Thyroid gland (tissue), 4 donors: ENCODE results near the gene SNX8. TPM values are rescaled to one million over a fixed set of nuclear protein-coding genes. Genes with fewer than 3 reads are reported as not detected.

Experiments used
- DNase-seq, 2 donors: peaks; one replicate each; pipeline ENCODE4 v3.0.0-alpha.2; 2019
- H3K27ac ChIP-seq, 3 donors: fragments of 200-600 bp; sonication (generic); 1 replicate in 2 of 3; 2 replicates in 1 of 3; pipeline ENCODE4 v1.5.1; 2016 to 2019; ENCODE audit warnings: mild to moderate bottlenecking in 1 of 3, moderate library complexity in 1 of 3
- H3K27me3 ChIP-seq: fragments of 200-600 bp; sonication (generic); one replicate; pipeline ENCODE4 v1.5.1; 2019
- H3K36me3 ChIP-seq, 2 donors: fragments of 200-600 bp; sonication (generic); one replicate each; pipeline ENCODE4 v1.5.1; 2016 to 2019
- H3K4me1 ChIP-seq, 2 donors: fragments of 200-600 bp; sonication (generic); one replicate each; pipeline ENCODE4 v1.5.1; 2017 to 2019
- H3K4me3 ChIP-seq, 3 donors: fragments of 200-600 bp; sonication (generic); replicated peaks in 1 of 3; 1 replicate in 2 of 3; 2 replicates in 1 of 3; pipeline ENCODE4 v1.5.1; 2016; ENCODE audit warnings: mild to moderate bottlenecking in 1 of 3
- H3K9me3 ChIP-seq: fragments of 200-600 bp; sonication (generic); one replicate; pipeline ENCODE4 v1.5.1; 2017
- CTCF ChIP-seq, 6 experiments: fragments of 200-600 bp in 3 of 6; fragments of 450-650 bp in 3 of 6; sonication (generic) in 3 of 6; IDR thresholded peaks; one replicate each; pipeline ENCODE4 v1.5.1; 2016 to 2019; ENCODE audit warnings: antibody characterized with exemption in 6 of 6, mild to moderate bottlenecking in 2 of 6, inconsistent platforms in 1 of 6, moderate library complexity in 1 of 6
- POLR2A ChIP-seq, 2 donors: fragments of 450-650 bp; IDR thresholded peaks; one replicate each; pipeline ENCODE4 v1.6.1; 2017; ENCODE audit warnings: antibody characterized with exemption in 2 of 2, mild to moderate bottlenecking in 2 of 2, moderate library complexity in 1 of 2
- WGBS, 2 donors: methylation state at CpG; one replicate each; pipeline ENCODE4 v1.1.5; 2017; 5-methylcytosine and 5-hydroxymethylcytosine counted together
- intact Hi-C: fragments of 100-400 bp; cut with DNase I; formaldehyde crosslinking; loops from one replicate; pipeline ENCODE4 v1.15.1; 2023
- total RNA-seq, 4 donors: library from RNA; depleted of rRNA; stranded (reverse); fragments of >200 nt; gene quantifications; one replicate each; pipeline ENCODE4 v1.2.3, GENCODE V29; 2016

The SNX8 gene
- total RNA-seq, 4 donors from 2014 or later: 12.0 to 40.5 (median 23.4) TPM

DNA sequence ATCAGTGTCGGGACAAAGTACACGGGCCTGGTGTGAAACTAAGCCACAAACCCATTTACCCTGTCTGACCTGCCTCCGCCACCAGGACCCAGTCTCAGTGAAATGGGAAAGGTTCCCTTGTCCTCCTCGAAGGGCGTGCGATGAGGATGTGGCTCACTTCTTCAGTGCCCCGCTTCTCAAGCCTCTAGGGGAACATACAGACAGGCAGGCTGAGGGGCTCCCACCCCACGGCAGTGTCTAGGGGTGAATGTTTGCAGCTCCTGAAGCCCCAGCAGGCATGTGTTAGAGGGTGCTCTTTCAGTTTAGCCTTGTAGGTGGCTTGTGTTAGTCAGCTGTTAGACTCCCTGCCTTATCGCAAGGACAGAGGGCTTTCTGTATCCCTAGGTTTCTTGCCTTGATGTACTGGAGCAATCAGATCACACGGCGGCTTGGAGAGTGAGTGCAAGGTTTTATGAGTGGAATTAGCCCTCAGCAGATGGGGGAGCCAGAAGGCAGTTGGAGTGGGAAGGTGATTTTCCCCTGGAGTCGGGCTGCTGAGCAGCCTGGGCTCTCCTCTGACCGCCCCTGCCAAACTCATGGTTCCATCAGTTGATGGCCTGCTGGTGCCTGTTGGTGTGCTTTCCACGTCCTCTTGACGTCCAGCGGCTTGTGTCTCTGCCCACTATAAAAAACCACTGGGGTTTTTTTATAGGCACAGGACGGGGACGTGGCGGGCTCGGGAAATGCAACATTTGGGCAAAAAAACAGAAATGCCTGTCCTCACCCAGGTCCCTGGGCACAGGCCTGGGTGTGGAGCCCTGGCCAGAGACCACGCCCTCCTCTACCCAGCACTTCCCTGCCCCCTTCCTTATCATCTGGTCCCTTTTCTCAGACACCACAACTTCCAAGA is 71.5 kb downstream of the SNX8 start:
- Histone ChIP-seq H3K36me3 (peaks cover 13 to 14% of the 10 kb centered on the region in 2 donors), H3K27ac (no peak overlapping the region), H3K4me1 (peaks cover 9 to 17% of the 10 kb centered on the region in 2 donors), H3K4me3 (peak overlapping the region in 1 of 3 donors; percentile 97), H3K27me3 (no peaks in the 10 kb centered on the region), H3K9me3 (no peaks in the 10 kb centered on the region)
- TF ChIP-seq CTCF (IDR thresholded peaks at IDR 0.05) (no peak), POLR2A (IDR thresholded peaks at IDR 0.05) (no peak)
- 17 to 21% methylated on average over 19 to 20 of the region's 21 CpGs for WGBS, 2 donors
- intact Hi-C loops: loop anchor here (10.0 kb wide), 1 partner anchor 112 kb away; the partner anchor contains the start of gene EIF3B
- DNase-seq: no peak

DNA sequence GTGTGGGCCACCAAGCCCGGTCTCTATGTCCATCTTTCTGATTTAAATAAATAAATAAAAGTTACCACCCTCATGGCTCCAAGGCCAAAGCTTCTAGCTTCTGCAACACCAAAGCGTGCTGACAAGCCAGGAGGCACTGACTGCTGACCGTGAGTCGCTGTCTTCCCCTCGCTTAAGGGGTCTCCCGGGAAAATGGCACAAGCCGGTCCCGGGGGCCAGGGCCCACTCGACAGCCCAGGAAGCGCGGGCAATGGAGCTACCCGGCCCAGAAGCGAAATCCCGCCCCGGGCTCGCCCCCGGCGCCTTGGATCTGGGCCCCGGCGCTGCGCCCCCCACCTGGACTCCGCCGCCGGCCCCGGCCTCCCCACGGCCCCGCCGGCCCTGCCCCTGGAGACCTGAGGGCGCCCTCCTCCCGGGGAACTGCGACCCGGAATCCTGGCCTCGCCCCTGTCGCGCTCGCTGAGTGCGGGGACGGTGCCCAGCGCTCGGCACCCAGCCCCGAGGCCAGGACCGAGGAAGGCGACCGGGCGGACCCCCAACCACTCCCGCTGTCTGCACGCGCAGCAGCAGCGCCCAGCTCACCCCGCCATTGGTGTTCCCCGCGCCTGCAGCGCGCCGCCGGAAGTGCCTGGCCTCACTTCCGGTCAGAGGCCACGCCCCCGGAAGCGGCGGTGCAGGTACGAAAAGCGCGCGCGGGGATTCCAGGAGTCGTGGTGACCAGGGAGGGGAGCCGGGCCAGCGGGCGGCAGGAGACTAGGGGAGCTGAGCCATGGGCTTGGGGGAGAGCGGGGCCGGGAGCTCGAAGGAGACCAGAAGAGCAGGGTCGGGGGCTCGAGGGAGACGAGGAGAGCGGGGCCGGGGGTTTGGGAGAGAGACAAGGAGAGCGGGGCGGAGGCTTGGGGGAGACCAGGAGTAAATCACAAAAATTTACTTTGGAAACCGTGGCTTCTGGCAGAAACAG is 72.4 kb downstream of the SNX8 start, which contains the start of the genes MRM2 and NUDT1:
TSS of gene MRM2 (minus strand) at position 626 of the 961 bp plus-strand sequence. CDS start at position 590, 36 bp downstream.
TSS of gene NUDT1 (plus strand) at position 647 of the 961 bp plus-strand sequence. CDS start 2,349 bp downstream, outside the sequence.
- peaks cover 13 to 19% of the 10 kb centered on the region in 2 donors for H3K36me3 ChIP-seq
- H3K9me3 ChIP-seq: no peaks in the 10 kb centered on the region
- H3K27me3 ChIP-seq: no peaks in the 10 kb centered on the region
- TF ChIP-seq CTCF (IDR thresholded peaks at IDR 0.05) (no peak), POLR2A (IDR thresholded peaks at IDR 0.05) (peak in 1 of 2 donors; percentile 75)
- H3K27ac ChIP-seq: peak within 1 kb of the TSS in 2 of 3 donors; percentile 43 to 53
- H3K4me3 ChIP-seq: peak within 1 kb of the TSS; percentile 68 to 97 (median 82)
- WGBS, 2 donors: 2% methylated on average over 26 to 27 of the region's 81 CpGs
- DNase-seq: peak; percentile 85 to 86
- intact Hi-C loops: loop anchor here (10.0 kb wide), 1 partner anchor 113 kb away; the partner anchor contains the start of gene EIF3B
- H3K4me1 ChIP-seq: peaks cover 9 to 17% of the 10 kb centered on the region in 2 donors

DNA sequence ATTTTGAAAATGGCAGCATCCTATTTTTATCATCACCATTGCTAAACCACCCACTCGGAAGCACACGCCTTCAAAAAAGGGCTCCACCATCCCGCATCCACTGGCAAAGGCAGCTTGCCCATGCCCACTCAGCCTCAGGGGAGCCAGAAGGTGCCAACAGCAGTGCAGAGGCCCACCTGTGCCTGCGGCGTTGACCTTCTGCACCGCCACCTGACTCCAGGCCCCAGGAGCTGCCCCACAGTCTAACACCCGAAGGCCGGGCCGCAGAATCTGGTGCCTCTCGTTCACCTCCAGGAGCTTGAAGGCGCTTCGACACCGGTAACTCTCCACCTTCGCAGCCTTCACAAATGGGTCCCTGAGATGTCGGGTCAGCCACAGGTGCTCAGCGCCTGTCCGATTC is 75.0 kb downstream of the SNX8 start:
- Histone ChIP-seq H3K27ac (no peak overlapping the region), H3K4me3 (no peak overlapping the region), H3K9me3 (no peaks in the 10 kb centered on the region), H3K27me3 (no peaks in the 10 kb centered on the region), H3K36me3 (peaks cover 23 to 31% of the 10 kb centered on the region in 2 donors), H3K4me1 (peaks cover 9 to 17% of the 10 kb centered on the region in 2 donors)
- no peak for TF ChIP-seq POLR2A (IDR thresholded peaks at IDR 0.05)
- no peak for TF ChIP-seq CTCF (IDR thresholded peaks at IDR 0.05)
- WGBS, 2 donors: 96 to 98% methylated on average over 12 to 17 of the region's 17 CpGs
- DNase-seq: no peak
- intact Hi-C loops: no loop called here

DNA sequence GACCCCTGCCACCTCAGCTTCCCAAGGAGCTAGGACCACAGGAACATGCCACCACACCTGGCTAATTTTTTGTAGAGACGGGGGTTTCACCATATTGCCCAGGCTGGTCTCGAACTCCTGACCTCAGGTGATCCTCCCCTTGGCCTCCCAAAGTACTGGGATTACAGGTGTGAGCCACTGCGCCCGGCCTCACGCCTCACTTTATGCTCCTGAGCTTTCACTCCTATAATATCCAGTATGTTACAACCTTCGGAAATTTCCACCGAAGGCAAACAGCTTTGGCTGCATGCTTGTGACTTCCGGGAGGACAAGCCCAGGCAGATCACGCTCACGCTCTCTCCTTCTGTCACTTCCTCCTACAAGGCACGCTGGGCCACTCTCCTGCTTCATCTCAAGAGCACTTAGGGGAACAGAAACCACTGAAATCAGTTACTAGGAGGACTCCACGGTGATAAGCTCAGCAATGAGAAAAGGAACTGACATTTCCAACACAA is 77.1 kb downstream of the SNX8 start:
- intact Hi-C loops: no loop called here
- Histone ChIP-seq H3K9me3 (no peaks in the 10 kb centered on the region), H3K4me3 (no peak overlapping the region), H3K36me3 (peaks cover 23 to 31% of the 10 kb centered on the region in 2 donors), H3K4me1 (peaks cover 13 to 15% of the 10 kb centered on the region in 2 donors), H3K27ac (no peak overlapping the region), H3K27me3 (no peaks in the 10 kb centered on the region)
- TF ChIP-seq POLR2A (IDR thresholded peaks at IDR 0.05) (no peak), CTCF (IDR thresholded peaks at IDR 0.05) (no peak)
- DNase-seq: no peak
- 80 to 86% methylated on average over 12 of the region's 12 CpGs for WGBS, 2 donors
